Measurements from ENCODE around the gene CCRL2.

GRCh38 chr3:46423588-46423987 is 16.5 kb downstream of the CCRL2 start:
- TF ChIP-seq CTCF (IDR thresholded peaks at IDR 0.05; ENCODE audit: poor library complexity, severe bottlenecking) (no peak), REST (IDR thresholded peaks at IDR 0.05; ENCODE audit: borderline replicate concordance) (no peak), SMC3 (conservative IDR thresholded peaks at IDR 0.05; ENCODE audit: poor library complexity) (no peak), POLR2AphosphoS5 (IDR thresholded peaks at IDR 0.05) (no peak)

Data from neural cell (in vitro differentiated cells).